Measurements from ENCODE around the gene MRPL53.

GRCh38 chr2:74462054-74462785, 10.3 kb downstream of the MRPL53 start:
- TF ChIP-seq CTCF (conservative IDR thresholded peaks at IDR 0.05) (no peak), ZFX (IDR thresholded peaks at IDR 0.05) (no peak)

All from C4-2B (cell line).